NCI-H1417 (cell line): Measurements from ENCODE around the gene TOP2B.

Experiments used
- DNase-seq, 3 experiments: peaks; one replicate each; lab custom pipeline; 2025; lab: John Stamatoyannopoulos, UW

The TOP2B gene

GRCh38 chr3:25664812-25665314 is at the start of gene TOP2B:
Gene TOP2B, minus strand, starts transcription at chr3:25664907. Its CDS starts 610 bp downstream, at chr3:25664297.
- DNase-seq = peak; percentile 90 to 95 (median 90)

- peak in 1 of 3 experiments; percentile 0 for DNase-seq
These were observed 48.8 kb upstream of the TOP2B start for GRCh38 chr3:25713341-25713985.

GRCh38 chr3:25711090-25711489 is 46.4 kb upstream of the TOP2B start:
- no peak for DNase-seq

- DNase-seq = no peak
These were observed 43.3 kb upstream of the TOP2B start for GRCh38 chr3:25708036-25708435.

GRCh38 chr3:25707268-25707926 is 42.7 kb upstream of the TOP2B start:
- no peak for DNase-seq

- no peak for DNase-seq
These were observed 41.5 kb upstream of the TOP2B start for GRCh38 chr3:25706213-25706612.

GRCh38 chr3:25697553-25697952 is 32.8 kb upstream of the TOP2B start:
- no peak for DNase-seq

GRCh38 chr3:25695731-25696420 is 31.2 kb upstream of the TOP2B start:
- no peak for DNase-seq

- DNase-seq = no peak
These were observed 28.5 kb upstream of the TOP2B start for GRCh38 chr3:25693238-25693637.

- DNase-seq = no peak
These were observed 27.6 kb upstream of the TOP2B start for GRCh38 chr3:25692341-25692740.

GRCh38 chr3:25690768-25691533 is 26.2 kb upstream of the TOP2B start:
- DNase-seq = no peak

GRCh38 chr3:25689226-25689625 is 24.5 kb upstream of the TOP2B start:
- DNase-seq = no peak

- no peak for DNase-seq
These were observed 23.0 kb upstream of the TOP2B start for GRCh38 chr3:25687742-25688141.

- no peak for DNase-seq
These were observed 22.1 kb upstream of the TOP2B start for GRCh38 chr3:25686766-25687165.

GRCh38 chr3:25683882-25684281 is 19.2 kb upstream of the TOP2B start:
- DNase-seq = no peak

GRCh38 chr3:25683410-25683809 is 18.7 kb upstream of the TOP2B start:
- no peak for DNase-seq

- DNase-seq = no peak
These were observed 15.1 kb upstream of the TOP2B start for GRCh38 chr3:25679642-25680302.

- no peak for DNase-seq
These were observed 14.5 kb upstream of the TOP2B start for GRCh38 chr3:25679166-25679565.

- DNase-seq = peak in 1 of 3 experiments; percentile 5
These were observed 13.9 kb upstream of the TOP2B start for GRCh38 chr3:25678581-25678980.

- DNase-seq = no peak
These were observed 12.4 kb upstream of the TOP2B start for GRCh38 chr3:25677121-25677520.

GRCh38 chr3:25674670-25675069 is 10.0 kb upstream of the TOP2B start:
- DNase-seq = no peak
